Measurements from ENCODE around the gene ALOX5. TPM values are rescaled to one million over a fixed set of nuclear protein-coding genes. Genes with fewer than 3 reads are reported as not detected.
"Not testable (repeated sequence)": the region's sequence is repeated elsewhere in the genome, so short reads cannot be mapped to it uniquely, and the experiment has no call there.

ALOX5 gene
- total and polyA plus RNA-seq, 8 donors = 3.2 to 39.6 (median 9.2) TPM

DNA sequence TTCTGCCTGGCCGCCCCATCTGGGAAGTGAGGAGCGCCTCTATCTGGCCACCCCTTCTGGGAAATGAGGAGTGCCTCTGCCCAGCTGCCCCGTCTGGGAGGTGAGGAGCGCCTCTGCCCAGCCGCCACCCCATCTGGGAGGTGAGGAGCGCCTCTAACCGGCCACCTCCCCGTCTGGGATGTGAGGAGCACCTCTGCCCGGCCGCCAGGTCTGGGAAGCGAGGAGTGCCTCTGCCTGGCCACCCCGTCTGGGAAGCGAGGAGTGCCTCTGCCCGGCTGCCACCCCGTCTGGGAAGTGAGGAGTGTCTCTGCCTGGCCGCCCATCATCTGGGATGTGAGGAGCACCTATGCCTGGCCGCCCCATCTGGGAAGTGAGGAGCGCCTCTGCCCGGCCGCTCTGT lies 26.6 kb upstream of the ALOX5 start:
- H3K9me3 ChIP-seq = peaks cover 3 to 30% (median 18%) of the 10 kb centered on the region in 4 donors
- H3K27me3 ChIP-seq; H3K4me1 ChIP-seq; H3K4me3 ChIP-seq; intact Hi-C loops (cut with DNase I; ENCODE audit: low total_unique reads); H3K27ac ChIP-seq; DNase-seq; H3K36me3 ChIP-seq: not testable (repeated sequence)
- 90 to 97% (median 94%) methylated on average over 8 to 20 of the region's 20 CpGs for WGBS, 5 donors

DNA sequence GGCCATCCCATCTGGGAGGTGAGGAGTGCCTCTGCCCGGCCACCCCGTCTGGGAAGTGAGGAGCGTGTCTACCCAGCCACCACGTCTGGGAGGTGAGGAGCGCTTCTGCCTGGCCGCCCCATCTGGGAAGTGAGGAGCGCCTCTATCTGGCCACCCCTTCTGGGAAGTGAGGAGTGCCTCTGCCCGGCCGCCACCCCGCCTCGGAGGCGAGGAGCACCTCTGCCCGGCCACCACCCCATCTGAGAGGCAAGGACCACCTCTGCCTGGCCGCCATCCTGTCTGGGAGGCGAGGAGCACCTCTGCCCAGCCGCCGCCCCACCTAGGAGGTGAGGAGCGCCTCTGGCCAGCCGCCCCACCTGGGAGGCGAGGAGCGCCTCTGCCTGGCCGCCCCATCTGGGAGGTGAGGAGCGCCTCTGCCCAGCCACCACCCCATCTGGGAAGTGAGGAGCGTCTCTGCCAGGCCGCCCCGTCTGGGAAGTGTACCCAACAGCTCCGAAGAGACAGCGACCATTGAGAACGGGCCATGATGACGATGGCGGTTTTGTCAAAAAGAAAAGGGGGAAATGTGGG lies 25.7 kb upstream of the ALOX5 start:
- DNase-seq; H3K27me3 ChIP-seq; H3K27ac ChIP-seq; H3K4me3 ChIP-seq; H3K4me1 ChIP-seq; H3K36me3 ChIP-seq; intact Hi-C loops (cut with DNase I; ENCODE audit: low total_unique reads): not testable (repeated sequence)
- 86 to 96% (median 92%) methylated on average over 19 to 31 of the region's 31 CpGs for WGBS, 5 donors
- H3K9me3 ChIP-seq = peaks cover 3 to 30% (median 18%) of the 10 kb centered on the region in 4 donors

DNA sequence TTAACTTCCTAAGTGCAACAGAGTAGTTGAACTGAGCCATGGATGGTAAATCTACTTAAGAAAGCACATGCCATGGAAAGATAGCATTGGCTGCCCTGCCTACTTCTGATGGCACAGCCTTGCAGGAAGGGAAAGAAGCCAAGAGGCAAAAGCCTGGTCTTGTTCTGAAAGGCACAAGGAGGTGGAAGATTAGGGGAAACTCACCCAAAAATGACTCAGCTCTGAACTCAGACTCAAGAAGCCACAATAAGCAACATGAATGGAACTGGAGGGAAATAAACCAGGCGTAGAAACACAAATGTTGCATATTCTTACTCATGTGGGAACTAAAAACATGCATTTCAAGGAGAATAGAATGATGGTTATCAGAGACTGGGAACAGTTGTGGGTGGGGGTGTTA lies 20.8 kb upstream of the ALOX5 start:
- Histone ChIP-seq H3K4me1 (no peaks in the 10 kb centered on the region), H3K27me3 (no peaks in the 10 kb centered on the region), H3K4me3 (no peak overlapping the region), H3K36me3 (no peaks in the 10 kb centered on the region), H3K27ac (no peak overlapping the region), H3K9me3 (peaks cover 2 to 8% (median 3%) of the 10 kb centered on the region in 4 donors)
- DNase-seq = no peak
- WGBS, 5 donors = 77 to 83% (median 79%) methylated on average over 1 of the region's 1 CpG
- TF ChIP-seq EP300 (IDR thresholded peaks at IDR 0.05) = no peak
- TF ChIP-seq, protein P1, sequence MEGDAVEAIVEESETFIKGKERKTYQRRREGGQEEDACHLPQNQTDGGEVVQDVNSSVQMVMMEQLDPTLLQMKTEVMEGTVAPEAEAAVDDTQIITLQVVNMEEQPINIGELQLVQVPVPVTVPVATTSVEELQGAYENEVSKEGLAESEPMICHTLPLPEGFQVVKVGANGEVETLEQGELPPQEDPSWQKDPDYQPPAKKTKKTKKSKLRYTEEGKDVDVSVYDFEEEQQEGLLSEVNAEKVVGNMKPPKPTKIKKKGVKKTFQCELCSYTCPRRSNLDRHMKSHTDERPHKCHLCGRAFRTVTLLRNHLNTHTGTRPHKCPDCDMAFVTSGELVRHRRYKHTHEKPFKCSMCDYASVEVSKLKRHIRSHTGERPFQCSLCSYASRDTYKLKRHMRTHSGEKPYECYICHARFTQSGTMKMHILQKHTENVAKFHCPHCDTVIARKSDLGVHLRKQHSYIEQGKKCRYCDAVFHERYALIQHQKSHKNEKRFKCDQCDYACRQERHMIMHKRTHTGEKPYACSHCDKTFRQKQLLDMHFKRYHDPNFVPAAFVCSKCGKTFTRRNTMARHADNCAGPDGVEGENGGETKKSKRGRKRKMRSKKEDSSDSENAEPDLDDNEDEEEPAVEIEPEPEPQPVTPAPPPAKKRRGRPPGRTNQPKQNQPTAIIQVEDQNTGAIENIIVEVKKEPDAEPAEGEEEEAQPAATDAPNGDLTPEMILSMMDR (IDR thresholded peaks at IDR 0.05) = no peak
- TF ChIP-seq POLR2AphosphoS5 (IDR thresholded peaks at IDR 0.05) = no peak
- no peak for TF ChIP-seq POLR2A (IDR thresholded peaks at IDR 0.05)
- intact Hi-C loops (cut with DNase I; ENCODE audit: low total_unique reads) = no loop called here

DNA sequence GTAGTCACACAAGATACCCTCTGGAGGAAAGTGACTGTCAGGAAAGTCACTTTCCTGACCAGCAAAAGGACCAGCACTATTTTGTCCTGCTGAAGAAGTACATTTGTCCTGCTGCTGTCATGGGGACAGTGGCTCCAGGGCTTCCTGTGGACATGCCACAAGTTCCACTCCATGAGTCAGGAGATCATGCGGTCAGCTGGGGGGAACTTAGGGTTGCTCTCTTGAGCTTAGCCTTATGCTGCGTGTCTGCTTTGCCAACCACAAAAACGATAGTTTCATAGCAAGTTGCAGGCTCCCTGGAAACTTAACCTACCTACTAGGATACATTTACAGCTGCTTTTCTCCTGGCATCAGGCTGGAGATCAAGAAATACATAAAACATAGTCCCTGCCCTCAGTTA lies 19.8 kb upstream of the ALOX5 start:
- H3K27ac ChIP-seq = no peak overlapping the region
- H3K4me1 ChIP-seq = no peaks in the 10 kb centered on the region
- no peaks in the 10 kb centered on the region for H3K9me3 ChIP-seq
- H3K27me3 ChIP-seq = no peaks in the 10 kb centered on the region
- TF ChIP-seq POLR2AphosphoS5 (IDR thresholded peaks at IDR 0.05) = no peak
- no peak for DNase-seq
- H3K36me3 ChIP-seq = no peaks in the 10 kb centered on the region
- H3K4me3 ChIP-seq = no peak overlapping the region
- intact Hi-C loops (cut with DNase I; ENCODE audit: low total_unique reads) = no loop called here
- 80 to 89% (median 86%) methylated on average over 3 of the region's 3 CpGs for WGBS, 5 donors

DNA sequence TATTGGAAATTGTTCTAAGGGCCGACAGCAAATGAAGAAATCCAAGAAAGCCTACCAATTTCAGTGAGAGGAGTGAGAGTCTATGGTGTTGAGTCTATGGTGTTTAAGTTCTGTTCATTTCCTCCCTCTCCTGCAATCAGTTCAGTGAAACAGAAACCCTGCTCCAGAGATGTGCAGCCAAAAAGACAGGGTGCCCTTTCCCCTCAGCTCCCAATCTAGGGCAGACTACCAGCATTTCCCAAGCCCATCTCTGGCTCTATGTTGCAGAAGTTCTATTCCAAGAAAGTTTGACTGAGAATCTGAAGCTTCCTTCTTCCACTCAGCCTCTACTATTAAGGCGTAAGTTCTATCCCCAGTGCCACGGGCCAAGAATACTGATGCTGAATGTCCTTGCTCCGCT lies 18.5 kb upstream of the ALOX5 start:
- H3K4me3 ChIP-seq = no peak overlapping the region
- DNase-seq = no peak
- H3K27ac ChIP-seq = no peak overlapping the region
- no peaks in the 10 kb centered on the region for H3K27me3 ChIP-seq
- no peaks in the 10 kb centered on the region for H3K9me3 ChIP-seq
- H3K4me1 ChIP-seq = no peaks in the 10 kb centered on the region
- TF ChIP-seq POLR2A (IDR thresholded peaks at IDR 0.05) (no peak), POLR2AphosphoS5 (IDR thresholded peaks at IDR 0.05) (no peak)
- 90 to 96% (median 92%) methylated on average over 4 of the region's 4 CpGs for WGBS, 5 donors
- intact Hi-C loops (cut with DNase I; ENCODE audit: low total_unique reads) = no loop called here
- no peaks in the 10 kb centered on the region for H3K36me3 ChIP-seq

DNA sequence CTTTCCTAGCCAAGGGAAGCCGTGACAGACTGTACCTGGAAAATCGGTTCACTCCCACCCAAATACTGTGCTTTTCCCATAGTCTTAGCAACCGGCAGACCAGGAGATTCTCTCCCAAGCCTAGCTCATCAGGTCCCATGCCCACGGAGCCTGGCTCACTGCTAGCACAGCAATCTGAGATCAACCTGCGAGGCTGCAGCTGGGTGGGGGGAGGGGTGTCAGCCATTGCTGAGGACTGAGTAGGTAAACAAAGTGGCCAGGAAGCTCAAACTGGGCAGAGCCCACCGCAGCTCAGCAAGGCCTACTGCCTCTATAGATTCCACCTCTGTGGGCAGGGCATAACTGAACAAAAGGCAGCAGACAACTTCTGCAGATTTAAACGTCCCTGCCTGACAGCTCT lies 15.1 kb upstream of the ALOX5 start:
- H3K27me3 ChIP-seq; H3K36me3 ChIP-seq; H3K9me3 ChIP-seq; H3K4me1 ChIP-seq; intact Hi-C loops (cut with DNase I; ENCODE audit: low total_unique reads); DNase-seq; H3K4me3 ChIP-seq; H3K27ac ChIP-seq: not testable (repeated sequence)
- 51 to 65% (median 59%) methylated on average over 5 to 7 of the region's 7 CpGs for WGBS, 5 donors

DNA sequence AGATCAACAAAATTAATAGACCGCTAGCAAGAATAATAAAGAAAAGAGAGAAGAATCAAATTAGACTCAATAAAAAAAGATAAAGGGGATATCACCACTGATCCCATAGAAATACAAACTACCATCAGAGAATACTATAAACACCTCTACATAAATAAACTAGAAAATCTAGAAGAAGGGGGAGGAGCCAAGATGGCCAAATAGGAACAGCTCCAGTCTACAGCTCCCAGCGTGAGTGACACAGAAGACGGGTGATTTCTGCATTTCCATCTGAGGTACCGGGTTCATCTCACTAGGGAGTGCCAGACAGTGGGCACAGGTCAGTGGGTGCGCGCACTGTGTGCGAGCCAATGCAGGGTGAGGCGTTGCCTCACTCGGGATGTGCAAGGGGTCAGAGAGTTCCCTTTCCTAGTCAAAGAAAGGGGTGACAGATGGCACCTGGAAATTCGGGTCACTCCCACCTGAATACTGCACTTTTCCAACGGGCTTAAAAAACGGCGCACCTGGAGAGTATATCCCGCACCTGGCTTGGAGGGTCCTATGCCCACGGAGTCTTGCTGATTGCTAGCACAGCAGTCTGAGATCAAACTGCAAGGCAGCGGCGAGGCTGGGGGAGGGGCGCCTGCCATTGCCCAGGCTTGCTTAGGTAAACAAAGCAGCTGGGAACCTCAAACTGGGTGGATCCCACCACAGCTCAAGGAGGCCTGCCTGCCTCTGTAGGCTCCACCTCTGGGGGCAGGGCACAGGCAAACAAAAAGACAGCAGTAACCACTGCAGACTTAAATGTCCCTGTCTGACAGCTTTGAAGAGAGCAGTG lies 11.8 kb upstream of the ALOX5 start:
- H3K9me3 ChIP-seq; H3K27ac ChIP-seq; H3K36me3 ChIP-seq; intact Hi-C loops (cut with DNase I; ENCODE audit: low total_unique reads); H3K27me3 ChIP-seq; H3K4me3 ChIP-seq; H3K4me1 ChIP-seq: not testable (repeated sequence)
- WGBS, 5 donors = 37 to 51% (median 42%) methylated on average over 13 to 18 of the region's 18 CpGs
- DNase-seq = peak in 1 of 2 donors; percentile 46

DNA sequence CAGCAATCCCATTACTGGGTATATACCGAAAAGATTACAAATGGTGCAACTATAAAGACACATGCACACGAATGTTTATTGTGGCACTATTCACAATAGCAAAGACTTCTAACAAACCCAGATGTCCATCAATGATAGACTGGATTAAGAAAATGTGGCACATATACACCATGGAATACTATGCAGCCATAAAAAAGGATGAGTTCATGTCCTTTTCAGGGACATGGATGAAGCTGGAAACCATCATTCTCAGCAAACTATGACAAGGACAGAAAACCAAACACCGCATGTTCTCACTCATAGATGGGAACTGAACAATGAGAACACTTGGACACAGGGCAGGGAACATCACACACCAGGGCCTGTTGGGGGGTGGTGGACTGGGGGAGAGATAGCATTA lies 6.4 kb upstream of the ALOX5 start:
- H3K27me3 ChIP-seq; H3K4me1 ChIP-seq; H3K27ac ChIP-seq; intact Hi-C loops (cut with DNase I; ENCODE audit: low total_unique reads); H3K36me3 ChIP-seq; H3K9me3 ChIP-seq; H3K4me3 ChIP-seq; DNase-seq: not testable (repeated sequence)
- WGBS, 5 donors = 77 to 94% (median 88%) methylated on average over 3 of the region's 3 CpGs
